Stimulated activated CD4-positive, alpha-beta T cell treated with anti-CD3 and anti-CD28 coated beads, TNF-alpha, amount 100 ng/mL, for 1 hour (primary cell): ENCODE measurements around the gene NCLN.

Source experiments
- DNase-seq, 3 donors: peaks; one replicate each; pipeline ENCODE4 v3.0.0-alpha.2; 2020; ENCODE audit warnings: low read depth in 3 of 3, low spot score in 1 of 3

The NCLN gene

GRCh38 chr19:3252650-3253049 is 66.9 kb downstream of the NCLN start:
- no peak for DNase-seq

DNA sequence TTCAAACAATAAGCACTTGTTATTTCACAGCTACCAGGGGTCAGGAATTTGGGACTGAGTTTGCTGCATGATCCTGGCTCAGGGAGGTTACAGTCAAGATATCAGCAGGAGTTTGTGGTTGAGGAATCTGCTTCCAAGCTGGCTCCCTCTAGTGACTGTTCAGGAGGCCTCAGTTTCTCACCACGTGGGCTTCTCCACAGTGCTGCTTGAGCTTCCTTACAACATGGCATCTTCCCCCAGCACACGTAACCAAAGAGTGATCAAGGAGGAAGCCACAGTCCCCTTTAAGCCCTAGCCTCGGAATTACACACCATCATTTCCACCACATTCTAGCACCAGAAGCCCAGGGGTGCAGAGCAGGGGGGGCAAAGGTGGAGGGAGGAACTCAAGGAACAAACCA is 67.5 kb downstream of the NCLN start:
- no peak for DNase-seq

DNA sequence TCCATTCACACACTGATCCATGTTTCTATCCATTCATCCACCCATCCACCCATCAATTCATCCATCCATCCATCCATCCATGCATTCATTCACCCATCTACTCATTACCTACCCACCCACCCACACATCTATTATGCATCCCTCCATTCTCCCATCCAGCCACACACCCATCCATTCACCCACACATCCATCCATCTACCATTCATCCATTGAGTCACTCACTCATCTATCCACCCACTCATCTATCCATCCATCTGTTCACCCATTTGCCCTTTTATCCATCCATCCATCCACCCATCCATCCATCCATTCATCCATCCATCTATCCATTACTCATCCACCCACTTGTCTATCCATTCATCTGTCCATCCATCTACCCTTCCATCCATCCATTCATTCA is 68.8 kb downstream of the NCLN start:
- DNase-seq: no peak

GRCh38 chr19:3257071-3257470 is 71.3 kb downstream of the NCLN start:
- no peak for DNase-seq
